ENCODE measurements around the gene GRK6. TPM values are rescaled to one million over a fixed set of nuclear protein-coding genes. Genes with fewer than 3 reads are reported as not detected.

Gene GRK6
- total and polyA plus RNA-seq, 9 of the 15 experiments (the other 6 are each of a cell fraction or from before 2014, with no cell fraction given) = 0.63 to 122 (median 44.5) TPM

DNA sequence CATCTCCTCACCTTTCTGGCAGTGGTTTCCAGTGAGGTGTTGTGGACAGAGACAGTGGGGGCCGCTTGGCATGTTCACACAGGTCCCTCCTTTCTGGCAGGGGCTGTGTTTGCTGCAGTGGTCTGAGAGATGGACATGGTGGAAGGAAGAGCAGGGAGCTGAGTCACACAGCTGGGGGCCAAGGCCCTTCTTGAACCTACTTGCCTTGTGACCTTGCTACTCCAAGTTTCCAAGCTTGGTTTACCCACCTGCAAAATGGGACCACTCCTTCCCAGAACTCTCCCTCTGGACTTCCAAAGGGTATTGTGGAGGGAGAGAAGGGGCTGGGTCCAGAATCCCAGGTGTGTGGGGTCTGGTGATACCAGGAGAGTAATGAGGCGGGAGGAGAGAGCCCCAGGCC lies 21.2 kb upstream of the GRK6 start:
- Histone ChIP-seq H3K4me2 (ENCODE audit: insufficient read depth, low read length) (peak overlapping the region; percentile 80), H3K36me3 (ENCODE audit: control insufficient read depth, insufficient read depth, low read length) (no peaks in the 10 kb centered on the region), H3K9me1 (ENCODE audit: control insufficient read depth, insufficient read depth, low read length) (no peaks in the 10 kb centered on the region), H2AFZ (ENCODE audit: low read depth, low read length) (peak overlapping the region; percentile 98), H3K9ac (ENCODE audit: insufficient read depth in 1 of 2, low read depth in 2 of 2, low read length in 2 of 2) (peak overlapping the region; percentile 83 to 92; a peak in 3 of 4 replicates), H3K4me1 (replicated peaks in 1 of 2; ENCODE audit: control insufficient read depth in 2 of 2, insufficient read depth in 2 of 2, low read length in 2 of 2) (peaks cover 10 to 42% of the 10 kb centered on the region in 2 experiments), H3K9me3 (replicated peaks; ENCODE audit: control insufficient read depth, insufficient read depth, low read depth, low read length) (no peaks in the 10 kb centered on the region), H3K27me3 (ENCODE audit: control insufficient read depth in 2 of 2, insufficient read depth in 2 of 2, low read length in 2 of 2) (no peaks in the 10 kb centered on the region), H3K79me2 (ENCODE audit: control insufficient read depth, insufficient read depth, low read length) (peaks cover 4% of the 10 kb centered on the region; the same call in 1 of the 3 replicates), H4K20me1 (replicated peaks; ENCODE audit: control insufficient read depth, insufficient read depth, low read length) (no peaks in the 10 kb centered on the region), H3K4me3 (no peak overlapping the region), H3K27ac (ENCODE audit: extremely low read depth, low read depth, low read length) (no peak overlapping the region)
- WGBS (ENCODE audit: insufficient coverage, low coverage, missing lambda C conversion rate) = 43% methylated on average over 1 of the region's 2 CpGs
- in situ Hi-C loops (cut with MboI) = no loop called here
- CTCF ChIA-PET (ENCODE audit: low intra/inter-chr PET ratio) = interaction anchor here (4.0 kb wide), 1 partner anchor 50 kb away, joined by 107 read pairs; no protein-coding TSS in a partner anchor
- no peak for FAIRE-seq
- ATAC-seq = no peak
- no peak for DNase-seq (ENCODE audit: extremely low read depth in 1 of 4, low spot score in 3 of 4)
- intact Hi-C loops (cut with micrococcal nuclease) = loop anchor here (2.0 kb wide), 1 partner anchor 95 kb away; no protein-coding TSS in a partner anchor
- TF ChIP-seq RBM25 (IDR thresholded peaks at IDR 0.05; ENCODE audit: low read depth, low read length, severe bottlenecking) = peak; percentile 63
- peak; percentile 76 for TF ChIP-seq ESRRA (IDR thresholded peaks at IDR 0.05; ENCODE audit: borderline replicate concordance, low read depth)
- TF ChIP-seq KDM1A (IDR thresholded peaks at IDR 0.05) = peak in 1 of 2 experiments; percentile 42; a peak in 1 of 4 replicates
- no peak for TF ChIP-seq RAD21 (CRISPR knock-in tag; conservative IDR thresholded peaks at IDR 0.05 in 1 of 2, IDR thresholded peaks at IDR 0.05 in 1 of 2)
- TF ChIP-seq, protein P1, sequence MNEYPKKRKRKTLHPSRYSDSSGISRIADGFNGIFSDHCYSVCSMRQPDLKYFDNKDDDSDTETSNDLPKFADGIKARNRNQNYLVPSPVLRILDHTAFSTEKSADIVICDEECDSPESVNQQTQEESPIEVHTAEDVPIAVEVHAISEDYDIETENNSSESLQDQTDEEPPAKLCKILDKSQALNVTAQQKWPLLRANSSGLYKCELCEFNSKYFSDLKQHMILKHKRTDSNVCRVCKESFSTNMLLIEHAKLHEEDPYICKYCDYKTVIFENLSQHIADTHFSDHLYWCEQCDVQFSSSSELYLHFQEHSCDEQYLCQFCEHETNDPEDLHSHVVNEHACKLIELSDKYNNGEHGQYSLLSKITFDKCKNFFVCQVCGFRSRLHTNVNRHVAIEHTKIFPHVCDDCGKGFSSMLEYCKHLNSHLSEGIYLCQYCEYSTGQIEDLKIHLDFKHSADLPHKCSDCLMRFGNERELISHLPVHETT (CRISPR knock-in tag; conservative IDR thresholded peaks at IDR 0.05 in 1 of 2, IDR thresholded peaks at IDR 0.05 in 1 of 2) = no peak
- no TSS peak for BruUV-seq (replicated peaks)
- POLR2A ChIA-PET = interaction anchor here (0.7 to 2.5 kb wide), 16 partner anchors 9 to 125 kb away, joined by 3 to 15 read pairs (median 6); partner anchors contain the start of gene PDLIM7

Measured in K562 (cell line).